Epithelial cell of proximal tubule (primary cell): Measurements from ENCODE around the gene UBR4. TPM values are rescaled to one million over a fixed set of nuclear protein-coding genes. Genes with fewer than 3 reads are reported as not detected.
"Not testable (repeated sequence)": the region's sequence is repeated elsewhere in the genome, so short reads cannot be mapped to it uniquely, and the experiment has no call there.

Experiments
- DNase-seq: peaks from one replicate; pipeline ENCODE4 v3.0.0-alpha.2; 2011; ENCODE audit warnings: low read depth
- H3K4me3 ChIP-seq: 2 replicates; pipeline ENCODE4 v1.5.1; 2011; ENCODE audit warnings: low read depth, mild to moderate bottlenecking, low read length
- total RNA-seq: library from RNA; depleted of rRNA; stranded (reverse); fragments of >200 nt; gene quantifications from 2 replicates; pipeline ENCODE4 v1.2.3, GENCODE V29; 2015
- TF ChIP-seq, protein P1 (sequence below): conservative IDR thresholded peaks from 2 replicates; pipeline ENCODE4 v1.5.1; 2012; ENCODE audit warnings: low read depth, mild to moderate bottlenecking, low read length

The UBR4 gene
- total RNA-seq, 1 donor from 2014 or later: 78.3 TPM

DNA sequence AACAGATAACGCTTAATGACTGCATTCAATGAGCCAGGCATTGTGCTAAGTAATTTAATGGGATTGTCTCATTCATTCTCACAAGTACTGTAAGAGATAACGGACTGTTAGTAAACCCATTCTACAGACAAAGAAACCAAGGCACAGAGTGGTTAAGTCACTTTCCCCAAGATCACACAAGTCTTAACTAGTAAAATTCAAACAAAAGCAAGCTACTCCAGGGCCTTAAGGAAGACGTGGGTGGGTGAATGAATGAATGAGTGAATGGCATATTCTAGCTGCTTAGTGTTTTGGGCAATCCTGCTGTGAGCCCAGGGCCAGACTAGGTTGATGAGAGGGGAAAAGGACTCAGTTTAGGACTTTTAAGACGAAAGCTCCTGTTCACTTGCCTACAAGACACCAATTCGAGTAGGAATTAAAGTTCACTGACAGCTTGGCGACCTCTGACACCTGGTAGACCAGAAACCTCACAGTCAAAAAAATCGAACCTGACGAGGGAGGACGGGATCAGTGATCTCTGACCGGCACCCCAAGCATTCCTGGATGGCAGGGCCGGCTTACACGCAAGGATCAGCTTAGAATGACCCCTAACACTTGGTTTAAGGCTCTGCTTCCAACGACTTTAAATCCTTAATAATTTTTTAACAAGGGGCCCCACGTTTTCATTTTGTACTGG lies 40.7 kb upstream of the UBR4 start:
- no peak for DNase-seq
- TF ChIP-seq, protein P1, sequence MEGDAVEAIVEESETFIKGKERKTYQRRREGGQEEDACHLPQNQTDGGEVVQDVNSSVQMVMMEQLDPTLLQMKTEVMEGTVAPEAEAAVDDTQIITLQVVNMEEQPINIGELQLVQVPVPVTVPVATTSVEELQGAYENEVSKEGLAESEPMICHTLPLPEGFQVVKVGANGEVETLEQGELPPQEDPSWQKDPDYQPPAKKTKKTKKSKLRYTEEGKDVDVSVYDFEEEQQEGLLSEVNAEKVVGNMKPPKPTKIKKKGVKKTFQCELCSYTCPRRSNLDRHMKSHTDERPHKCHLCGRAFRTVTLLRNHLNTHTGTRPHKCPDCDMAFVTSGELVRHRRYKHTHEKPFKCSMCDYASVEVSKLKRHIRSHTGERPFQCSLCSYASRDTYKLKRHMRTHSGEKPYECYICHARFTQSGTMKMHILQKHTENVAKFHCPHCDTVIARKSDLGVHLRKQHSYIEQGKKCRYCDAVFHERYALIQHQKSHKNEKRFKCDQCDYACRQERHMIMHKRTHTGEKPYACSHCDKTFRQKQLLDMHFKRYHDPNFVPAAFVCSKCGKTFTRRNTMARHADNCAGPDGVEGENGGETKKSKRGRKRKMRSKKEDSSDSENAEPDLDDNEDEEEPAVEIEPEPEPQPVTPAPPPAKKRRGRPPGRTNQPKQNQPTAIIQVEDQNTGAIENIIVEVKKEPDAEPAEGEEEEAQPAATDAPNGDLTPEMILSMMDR: no peak
- peak overlapping the region; percentile 100 for H3K4me3 ChIP-seq

DNA sequence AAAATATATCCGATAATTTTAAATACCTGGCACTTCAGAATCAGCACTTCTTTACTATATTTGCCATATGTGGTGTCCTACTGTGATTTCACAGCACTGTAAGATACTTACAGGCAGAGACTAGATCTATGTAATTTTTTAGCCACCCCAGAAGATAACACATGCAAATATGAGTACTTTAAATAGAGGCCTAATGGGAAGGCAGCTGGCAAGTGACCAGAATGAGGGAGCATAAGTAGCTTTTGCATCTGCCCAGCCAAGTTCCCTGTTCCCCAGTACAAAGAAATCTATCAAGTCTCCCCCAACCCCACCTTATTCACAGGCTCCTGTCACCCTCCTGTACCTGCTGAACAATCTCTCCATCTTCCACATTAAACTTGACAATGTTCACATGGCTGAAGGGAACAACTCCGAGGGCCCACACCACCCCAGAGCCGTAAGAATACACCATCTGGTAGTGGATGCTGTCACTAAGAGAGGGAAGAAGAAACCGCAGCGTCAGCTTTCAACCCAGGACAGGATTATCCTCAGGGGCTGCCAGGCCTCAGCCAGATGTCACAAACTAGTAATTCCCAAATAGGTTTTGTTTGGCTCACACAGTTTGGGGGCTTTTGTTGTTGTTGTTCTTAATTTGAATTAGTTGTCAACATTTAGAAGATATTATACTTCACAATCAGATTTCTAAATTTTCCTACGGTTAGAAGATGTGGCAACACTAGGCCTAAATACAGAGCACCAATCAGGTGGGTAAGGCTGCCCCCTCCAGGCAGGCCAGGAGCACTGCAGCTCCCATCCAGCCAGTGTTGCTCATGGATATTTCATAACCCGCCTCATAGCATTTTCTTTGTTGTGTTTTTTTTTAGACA lies 30.8 kb upstream of the UBR4 start:
- H3K4me3 ChIP-seq: no peak overlapping the region
- TF ChIP-seq, protein P1: peak; percentile 92
- DNase-seq: no peak

DNA sequence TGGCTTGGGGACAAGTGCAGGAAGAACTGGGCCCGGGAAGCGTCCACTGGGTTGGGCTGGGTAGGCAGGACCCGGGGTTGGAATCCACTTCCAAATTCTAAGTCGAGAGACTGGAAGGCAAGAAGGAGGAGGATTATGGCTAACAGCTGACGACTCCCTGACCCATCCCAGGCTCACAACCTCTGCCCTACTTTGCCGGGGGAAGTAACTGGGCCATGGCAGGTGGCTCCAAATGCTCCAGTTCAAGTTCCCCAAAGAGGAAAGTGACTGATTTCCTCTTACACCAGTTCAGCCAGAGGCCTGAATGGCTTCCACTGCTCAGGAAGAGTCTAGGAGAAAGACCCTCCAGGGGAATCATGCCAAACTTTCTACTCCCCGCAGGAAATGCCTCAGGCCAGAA lies 29.8 kb upstream of the UBR4 start:
- TF ChIP-seq, protein P1: no peak
- H3K4me3 ChIP-seq: no peak overlapping the region
- no peak for DNase-seq

DNA sequence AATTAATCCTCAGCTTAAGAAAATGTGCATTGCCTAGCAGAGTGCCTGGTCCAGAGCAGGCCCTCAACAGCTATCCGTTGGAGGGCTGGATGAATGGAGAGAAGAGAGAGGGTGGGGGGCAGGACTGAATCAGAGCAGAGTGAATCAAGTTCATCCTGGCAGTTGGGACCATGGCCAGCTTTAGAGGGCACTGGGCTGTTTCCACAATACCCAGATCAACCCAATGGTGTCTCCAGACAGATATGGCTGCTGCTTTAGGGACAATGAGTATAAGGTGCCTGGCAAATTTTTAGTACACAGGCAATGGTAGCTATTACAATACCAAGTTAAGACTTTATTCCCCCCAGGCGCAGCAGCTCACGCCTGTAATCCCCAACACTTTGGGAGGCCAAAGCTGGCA lies 24.2 kb upstream of the UBR4 start:
- TF ChIP-seq, protein P1: no peak
- no peak overlapping the region for H3K4me3 ChIP-seq
- DNase-seq: no peak

DNA sequence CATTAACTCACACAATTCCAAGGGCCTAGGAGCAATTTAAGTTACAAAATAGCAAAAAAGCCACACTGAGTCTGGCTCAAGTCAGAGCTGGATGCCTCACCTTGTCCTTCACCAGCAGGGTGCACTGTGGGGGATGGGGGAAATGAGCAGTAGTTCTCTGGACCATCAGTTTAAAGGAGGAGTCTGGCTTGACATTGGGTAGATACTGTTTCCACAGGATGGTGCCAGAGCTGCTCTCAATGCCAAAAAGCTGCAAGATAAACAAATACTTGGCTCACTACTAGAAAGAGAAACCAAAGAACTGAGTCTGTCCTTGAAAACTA lies 22.4 kb upstream of the UBR4 start:
- DNase-seq: no peak
- TF ChIP-seq, protein P1: peak; percentile 34

DNA sequence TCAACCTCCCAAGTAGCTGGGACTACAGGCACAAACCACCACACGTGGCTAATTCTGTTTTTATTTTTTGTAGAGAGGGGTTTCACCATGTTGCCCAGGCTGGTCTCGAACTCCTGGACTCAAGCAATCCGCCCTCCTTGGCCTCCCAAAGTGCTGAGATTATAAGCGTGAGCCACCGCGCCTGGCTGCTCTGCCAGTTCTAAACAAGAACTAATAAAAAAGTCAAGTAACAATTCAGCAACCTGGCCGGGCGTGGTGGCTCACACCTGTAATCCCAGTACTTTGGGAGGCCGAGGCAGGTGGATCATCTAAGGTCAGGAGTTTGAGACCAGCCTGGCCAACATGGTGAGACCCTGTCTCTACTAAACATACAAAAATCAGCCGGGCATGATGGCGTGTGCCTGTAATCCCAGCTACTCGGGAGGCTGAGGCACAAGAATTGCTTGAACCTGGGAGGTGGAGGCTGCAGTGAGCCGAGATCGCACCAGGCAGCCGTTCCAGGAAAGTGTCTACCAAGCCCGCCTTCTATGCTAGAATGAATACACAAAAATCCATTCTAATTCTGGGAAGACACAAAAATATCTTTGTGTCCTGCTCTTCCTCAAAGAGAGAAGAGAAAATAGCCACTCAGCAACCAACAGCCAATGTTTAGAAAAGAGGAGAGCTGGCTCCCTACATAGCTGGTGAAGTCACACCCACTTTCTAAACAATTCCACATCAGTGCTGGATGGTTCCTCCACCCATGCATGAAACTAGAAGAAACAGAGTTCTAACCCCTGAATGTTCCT lies 21.9 kb upstream of the UBR4 start:
- DNase-seq, H3K4me3 ChIP-seq: not testable (repeated sequence)

More for the DNA sequence above, 22.4 kb upstream of the UBR4 start:
- H3K4me3 ChIP-seq: no peak overlapping the region

DNA sequence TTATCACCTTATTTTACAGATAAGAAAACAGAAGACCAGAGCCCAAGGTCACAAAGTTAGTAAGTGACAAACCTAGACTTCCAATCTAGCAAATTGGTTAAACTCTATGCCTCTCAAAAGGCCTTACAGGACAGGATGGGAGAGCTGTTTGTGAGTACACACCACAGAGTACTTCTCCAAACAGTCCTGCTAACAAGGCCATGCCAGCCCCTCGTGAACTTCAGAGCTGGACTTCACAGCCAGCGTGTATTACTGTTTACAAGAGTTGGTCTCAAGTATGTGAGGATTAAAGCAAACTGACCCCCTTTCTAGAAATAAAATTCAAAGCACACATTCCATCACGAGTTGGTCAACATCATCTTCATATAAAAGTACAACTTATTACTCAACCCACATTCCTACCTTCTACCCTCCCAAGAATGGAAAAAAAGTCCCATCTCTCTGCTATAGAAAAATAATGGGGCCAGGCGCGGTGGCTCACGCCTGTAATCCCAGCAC lies 19.8 kb upstream of the UBR4 start:
- no peak overlapping the region for H3K4me3 ChIP-seq
- no peak for DNase-seq
- TF ChIP-seq, protein P1: no peak
